A549 (cell line): ENCODE data around the gene NUP50. TPM values are rescaled to one million over a fixed set of nuclear protein-coding genes. Genes with fewer than 3 reads are reported as not detected.

Experiments used
- ATAC-seq, 2 experiments: fragments of 200-7000 bp in 1 of 2; fragments of >200 bp in 1 of 2; cut with Nextera tagmentation in 1 of 2; cut with Tn5 transposase in 1 of 2; 3 replicates each; pipeline versions ENCODE4 v1.8.0 to v1.9.1; 2018 to 2020; ENCODE audit warnings: mild to moderate bottlenecking in 1 of 2, moderate library complexity in 1 of 2
- CTCF ChIA-PET: fragments of 300-600 bp; sonication (Branson Sonifier 250); formaldehyde crosslinking; extraction: SDS; loops from one replicate; lab custom pipeline; 2021; ENCODE audit warnings: antibody characterized with exemption, inconsistent platforms; lab: Yijun Ruan, JAX
- POLR2A ChIA-PET: fragments of 350-600 bp; formaldehyde crosslinking; extraction: SDS; loops from one replicate; lab custom pipeline; 2021; ENCODE audit warnings: antibody characterized with exemption, inconsistent platforms; lab: Yijun Ruan, JAX
- DNase-seq, 2 experiments: peaks; one replicate each; pipeline versions ENCODE4 v3.0.0 to v3.0.0-alpha.2; 2011 to 2016; ENCODE audit warnings: low read depth in 1 of 2, low spot score in 1 of 2
- FAIRE-seq: peaks from 2 replicates; lab custom pipeline; 2011; peaks lifted over from hg19 to GRCh38; lab: Jason Lieb, UNC
- H3K27ac ChIP-seq, 2 experiments: fragments of >200 bp; sonication (Bioruptor Twin); formaldehyde crosslinking; 3 replicates each; pipeline ENCODE4 v1.5.1; 2016 to 2017
- H3K4me1 ChIP-seq: fragments of >200 bp; sonication (Bioruptor Twin); formaldehyde crosslinking; 3 replicates; pipeline ENCODE4 v1.6.1; 2016
- H3K4me2 ChIP-seq: fragments of >200 bp; sonication (Bioruptor Twin); formaldehyde crosslinking; 3 replicates; pipeline ENCODE4 v1.6.1; 2016
- H3K4me3 ChIP-seq: fragments of >200 bp; sonication (Bioruptor Twin); formaldehyde crosslinking; 3 replicates; pipeline ENCODE4 v1.5.1; 2016
- H3K9me3 ChIP-seq: fragments of >200 bp; sonication (Bioruptor Twin); formaldehyde crosslinking; 3 replicates; pipeline ENCODE4 v1.6.1; 2016
- CEBPB ChIP-seq, 2 experiments: fragments of >200 bp in 1 of 2; sonication (Bioruptor Twin) in 1 of 2; formaldehyde crosslinking in 1 of 2; IDR thresholded peaks; 2 replicates each; pipeline ENCODE4 v1.6.1; 2012 to 2016
- CHD4 ChIP-seq: fragments of 200-600 bp; sonication (generic); IDR thresholded peaks from 2 replicates; pipeline ENCODE4 v1.6.1; 2016; ENCODE audit warnings: antibody characterized with exemption, mild to moderate bottlenecking, borderline replicate concordance
- CTCF ChIP-seq: fragments of >200 bp; sonication (Bioruptor Twin); formaldehyde crosslinking; IDR thresholded peaks from 3 replicates; pipeline ENCODE4 v1.5.1; 2016
- EHMT2 ChIP-seq: fragments of 200-600 bp; sonication (generic); IDR thresholded peaks from 2 replicates; pipeline ENCODE4 v1.6.1; 2016; ENCODE audit warnings: antibody characterized with exemption, low read depth, mild to moderate bottlenecking, moderate library complexity
- FOSB ChIP-seq: fragments of 250-450 bp; sonication (Bioruptor Pico); IDR thresholded peaks from 2 replicates; pipeline ENCODE4 v1.5.0; 2020; ENCODE audit warnings: mild to moderate bottlenecking, moderate library complexity
- FOXS1 ChIP-seq: fragments of 250-450 bp; sonication (Bioruptor Pico); IDR thresholded peaks from 2 replicates; pipeline ENCODE4 v1.5.0; 2020; ENCODE audit warnings: mild to moderate bottlenecking, moderate library complexity
- HEYL ChIP-seq: fragments of 250-450 bp; sonication (Bioruptor Pico); IDR thresholded peaks from 2 replicates; pipeline ENCODE4 v1.8.0; 2021; ENCODE audit warnings: mild to moderate bottlenecking, moderate library complexity
- HOXA7 ChIP-seq: fragments of 250-450 bp; sonication (Bioruptor Pico); IDR thresholded peaks from 2 replicates; pipeline ENCODE4 v1.5.0; 2020; ENCODE audit warnings: mild to moderate bottlenecking, moderate library complexity
- JUN ChIP-seq, 2 experiments: fragments of >200 bp; sonication (Bioruptor Twin); formaldehyde crosslinking; IDR thresholded peaks; 2 replicates in 1 of 2; 3 replicates in 1 of 2; pipeline ENCODE4 v1.6.1; 2016 to 2017
- JUNB ChIP-seq: fragments of >200 bp; sonication (Bioruptor Twin); formaldehyde crosslinking; IDR thresholded peaks from 2 replicates; pipeline ENCODE4 v1.6.1; 2016
- KDM5A ChIP-seq: fragments of 200-600 bp; sonication (generic); IDR thresholded peaks from 2 replicates; pipeline ENCODE4 v1.6.1; 2016; ENCODE audit warnings: antibody characterized with exemption, mild to moderate bottlenecking
- NPAS2 ChIP-seq: fragments of 250-450 bp; sonication (Bioruptor Pico); IDR thresholded peaks from 2 replicates; pipeline ENCODE4 v1.8.0; 2022; ENCODE audit warnings: mild to moderate bottlenecking, moderate library complexity, borderline replicate concordance
- NR3C1 ChIP-seq: fragments of >200 bp; sonication (Bioruptor Twin); formaldehyde crosslinking; IDR thresholded peaks from 3 replicates; pipeline ENCODE4 v1.6.1; 2017
- RAD21 ChIP-seq, 2 experiments: fragments of >200 bp in 1 of 2; sonication (Bioruptor Twin) in 1 of 2; formaldehyde crosslinking in 1 of 2; IDR thresholded peaks in 1 of 2; conservative IDR thresholded peaks in 1 of 2; 2 replicates in 1 of 2; 3 replicates in 1 of 2; pipeline ENCODE4 v1.6.1; 2012 to 2018; ENCODE audit warnings: inconsistent platforms in 1 of 2
- RARB ChIP-seq: fragments of 250-450 bp; sonication (Bioruptor Pico); IDR thresholded peaks from 2 replicates; pipeline ENCODE4 v1.8.0; 2021; ENCODE audit warnings: mild to moderate bottlenecking, moderate library complexity
- SMC3 ChIP-seq: fragments of >200 bp; sonication (Bioruptor Twin); formaldehyde crosslinking; IDR thresholded peaks from 3 replicates; pipeline ENCODE4 v1.6.1; 2018; ENCODE audit warnings: inconsistent platforms
- SREBF2 ChIP-seq: fragments of 450-650 bp; IDR thresholded peaks from 2 replicates; pipeline ENCODE4 v1.6.1; 2014; ENCODE audit warnings: mild to moderate bottlenecking, moderate library complexity
- WGBS: methylation state at CpG from one replicate; pipeline ENCODE4 v1.1.6; 2017; ENCODE audit errors: missing lambda C conversion rate; 5-methylcytosine and 5-hydroxymethylcytosine counted together
- polyA plus RNA-seq, 4 experiments: library from polyadenylated mRNA; depleted of rRNA in 3 of 4; stranded (reverse); fragments of >200 nt; fragmentation: RNase III in 1 of 4; extraction: RNeasy Plus Mini Kit Qiagen cat#74134 plus additional on column Dnase treatment in 1 of 4; gene quantifications; 2 replicates in 3 of 4; 3 replicates in 1 of 4; pipeline ENCODE4 v1.2.3, GENCODE V29; 2011 to 2017
- TF ChIP-seq, protein P1 (sequence below): IDR thresholded peaks from 2 replicates; pipeline ENCODE4 v1.6.1; 2012
- TF ChIP-seq, protein P2 (sequence below): IDR thresholded peaks from 2 replicates; pipeline ENCODE4 v1.6.1; 2012

The NUP50 gene
- polyA plus RNA-seq, 2 of the 4 experiments (the other 2 are of a cell fraction), result 16.7 to 25.3 TPM

DNA sequence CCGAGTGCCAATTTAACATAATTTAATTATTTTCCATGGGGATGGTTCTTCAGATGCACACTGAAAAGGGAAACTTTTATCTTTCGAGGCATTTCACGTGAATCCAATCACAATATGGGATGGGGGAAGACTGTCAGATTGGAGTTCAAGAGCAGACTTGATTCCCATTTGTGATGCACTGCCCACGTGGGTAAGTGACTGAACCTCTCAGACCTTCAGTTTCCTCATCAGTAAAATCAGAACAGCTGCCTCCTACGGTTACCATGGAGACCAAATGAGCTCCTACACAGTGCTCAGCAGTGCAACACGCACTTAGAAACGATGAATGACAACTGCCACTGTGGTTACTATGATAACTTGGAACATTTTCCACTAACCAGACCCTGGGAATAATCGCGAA lies 55.3 kb downstream of the NUP50 start:
- no peaks in the 10 kb centered on the region for H3K9me3 ChIP-seq
- ChIA-PET CTCF (interaction anchor here (1.9 kb wide), 1 partner anchor 10 kb away, joined by 5 read pairs; no protein-coding TSS in a partner anchor), POLR2A (no interaction called here)
- TF ChIP-seq FOSB (CRISPR knock-in tag), result no peak
- no peak for TF ChIP-seq CEBPB (IDR thresholded peaks at IDR 0.05)
- FAIRE-seq, result no peak
- WGBS, result 88% methylated on average over 9 of the region's 9 CpGs
- no peak overlapping the region for H3K27ac ChIP-seq
- peaks cover 2% of the 10 kb centered on the region; the same call in 1 of the 3 replicates for H3K4me1 ChIP-seq
- ATAC-seq, result no peak
- no peak overlapping the region for H3K4me3 ChIP-seq
- DNase-seq, result no peak
- no peak overlapping the region for H3K4me2 ChIP-seq

GRCh38 chr22:45221201-45221600 lies 57.5 kb downstream of the NUP50 start:
- Histone ChIP-seq H3K9me3 (no peaks in the 10 kb centered on the region), H3K27ac (no peak overlapping the region), H3K4me1 (no peaks in the 10 kb centered on the region; the same call in 2 of the 3 replicates), H3K4me2 (no peak overlapping the region), H3K4me3 (no peak overlapping the region)
- ChIA-PET CTCF (interaction anchor here (0.8 to 1.3 kb wide), 2 partner anchors 29 to 80 kb away, joined by 4 to 5 read pairs; no protein-coding TSS in a partner anchor), POLR2A (no interaction called here)
- ATAC-seq (no peak), FAIRE-seq (no peak), DNase-seq (no peak)
- TF ChIP-seq, protein P1, sequence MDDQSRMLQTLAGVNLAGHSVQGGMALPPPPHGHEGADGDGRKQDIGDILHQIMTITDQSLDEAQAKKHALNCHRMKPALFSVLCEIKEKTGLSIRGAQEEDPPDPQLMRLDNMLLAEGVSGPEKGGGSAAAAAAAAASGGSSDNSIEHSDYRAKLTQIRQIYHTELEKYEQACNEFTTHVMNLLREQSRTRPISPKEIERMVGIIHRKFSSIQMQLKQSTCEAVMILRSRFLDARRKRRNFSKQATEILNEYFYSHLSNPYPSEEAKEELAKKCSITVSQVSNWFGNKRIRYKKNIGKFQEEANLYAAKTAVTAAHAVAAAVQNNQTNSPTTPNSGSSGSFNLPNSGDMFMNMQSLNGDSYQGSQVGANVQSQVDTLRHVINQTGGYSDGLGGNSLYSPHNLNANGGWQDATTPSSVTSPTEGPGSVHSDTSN, result no peak
- TF ChIP-seq JUNB (no peak), CHD4 (no peak), FOSB (CRISPR knock-in tag) (no peak), CTCF (no peak), SREBF2 (no peak), RAD21 (conservative IDR thresholded peaks at IDR 0.05 in 1 of 2, IDR thresholded peaks at IDR 0.05 in 1 of 2) (no peak), RARB (CRISPR knock-in tag) (no peak), NR3C1 (no peak), JUN (IDR thresholded peaks at IDR 0.05) (no peak), SMC3 (no peak), FOXS1 (CRISPR knock-in tag) (no peak), HEYL (no peak)
- TF ChIP-seq, all 56 proteins: peak for 0
- 91% methylated on average over 5 of the region's 5 CpGs for WGBS

DNA sequence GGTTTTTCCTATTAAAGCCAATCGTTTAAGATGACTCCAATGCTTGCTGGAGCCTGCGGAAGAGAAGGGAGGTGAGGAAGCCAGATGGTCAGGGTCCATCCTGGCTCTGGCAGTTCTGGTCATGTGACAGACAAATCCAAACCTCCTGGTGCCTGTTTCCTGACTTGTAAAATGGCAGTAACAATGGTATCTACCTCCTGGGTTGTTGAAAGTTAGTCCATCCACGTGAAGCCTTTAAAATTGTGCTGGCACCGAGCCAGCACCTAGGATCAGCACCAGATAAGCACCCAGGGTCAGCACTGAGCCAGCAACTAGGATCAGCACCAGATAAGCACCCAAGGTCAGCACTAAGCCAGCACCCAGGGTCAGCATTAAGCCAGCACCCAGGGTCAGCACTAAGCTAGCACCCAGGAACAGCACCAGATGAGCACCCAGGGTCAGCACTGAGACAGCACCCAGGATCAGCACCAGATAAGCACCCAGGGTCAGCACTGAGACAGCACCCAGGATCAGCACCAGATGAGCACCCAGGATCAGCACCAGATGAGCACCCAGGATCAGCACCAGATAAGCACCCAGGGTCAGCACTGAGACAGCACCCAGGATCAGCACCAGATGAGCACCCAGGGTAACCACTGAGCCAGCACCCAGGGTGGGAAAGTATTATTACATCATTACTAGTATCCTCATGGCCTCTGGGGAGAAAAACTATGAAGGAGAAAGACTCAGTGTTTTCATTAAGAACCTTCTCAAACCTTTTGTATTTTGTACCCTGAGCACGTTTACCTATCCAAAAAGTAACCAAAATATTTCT lies 59.8 kb downstream of the NUP50 start:
- no peak overlapping the region for H3K4me2 ChIP-seq
- TF ChIP-seq KDM5A (no peak), EHMT2 (no peak), NPAS2 (no peak), NR3C1 (no peak), FOSB (CRISPR knock-in tag) (no peak), HEYL (no peak), HOXA7 (CRISPR knock-in tag) (no peak), CHD4 (no peak)
- TF ChIP-seq, protein P2, sequence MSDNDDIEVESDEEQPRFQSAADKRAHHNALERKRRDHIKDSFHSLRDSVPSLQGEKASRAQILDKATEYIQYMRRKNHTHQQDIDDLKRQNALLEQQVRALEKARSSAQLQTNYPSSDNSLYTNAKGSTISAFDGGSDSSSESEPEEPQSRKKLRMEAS, result no peak

More for the DNA sequence above, 59.8 kb downstream of the NUP50 start:
- CTCF ChIA-PET, result no interaction called here
- no peak overlapping the region for H3K4me3 ChIP-seq
- H3K27ac ChIP-seq, result no peak overlapping the region
- DNase-seq (no peak), FAIRE-seq (no peak), ATAC-seq (peak in 1 of 2 experiments; percentile 37; a peak in 1 of 6 replicates)
- POLR2A ChIA-PET, result no interaction called here
- no peaks in the 10 kb centered on the region for H3K9me3 ChIP-seq
- 58% methylated on average over 5 of the region's 5 CpGs for WGBS
- H3K4me1 ChIP-seq, result peaks cover 6% of the 10 kb centered on the region; the same call in 2 of the 3 replicates
